BE2C (cell line): ENCODE data around the gene ZNF14.

Experiments used
- DNase-seq: peaks from one replicate; pipeline ENCODE4 v3.0.0-alpha.2; 2020
- H3K27me3 ChIP-seq: fragments of 250-450 bp; sonication (Bioruptor Pico); 2 replicates; pipeline ENCODE4 v1.5.1; 2020; ENCODE audit warnings: mild to moderate bottlenecking
- H3K36me3 ChIP-seq: fragments of 250-450 bp; sonication (Bioruptor Pico); 2 replicates; pipeline ENCODE4 v1.5.1; 2020; ENCODE audit warnings: mild to moderate bottlenecking
- H3K4me1 ChIP-seq: fragments of 250-450 bp; sonication (Bioruptor Pico); 2 replicates; pipeline ENCODE4 v1.5.1; 2020
- H3K4me3 ChIP-seq: 2 replicates; pipeline ENCODE4 v1.5.1; 2011; ENCODE audit warnings: low read depth, low read length
- H3K9me3 ChIP-seq: fragments of 250-450 bp; sonication (Bioruptor Pico); 2 replicates; pipeline ENCODE4 v1.5.1; 2020
- TF ChIP-seq, protein P1 (sequence below): IDR thresholded peaks from 2 replicates; pipeline ENCODE4 v1.5.1; 2012; ENCODE audit warnings: mild to moderate bottlenecking, low read depth, low read length

ZNF14 gene

DNA sequence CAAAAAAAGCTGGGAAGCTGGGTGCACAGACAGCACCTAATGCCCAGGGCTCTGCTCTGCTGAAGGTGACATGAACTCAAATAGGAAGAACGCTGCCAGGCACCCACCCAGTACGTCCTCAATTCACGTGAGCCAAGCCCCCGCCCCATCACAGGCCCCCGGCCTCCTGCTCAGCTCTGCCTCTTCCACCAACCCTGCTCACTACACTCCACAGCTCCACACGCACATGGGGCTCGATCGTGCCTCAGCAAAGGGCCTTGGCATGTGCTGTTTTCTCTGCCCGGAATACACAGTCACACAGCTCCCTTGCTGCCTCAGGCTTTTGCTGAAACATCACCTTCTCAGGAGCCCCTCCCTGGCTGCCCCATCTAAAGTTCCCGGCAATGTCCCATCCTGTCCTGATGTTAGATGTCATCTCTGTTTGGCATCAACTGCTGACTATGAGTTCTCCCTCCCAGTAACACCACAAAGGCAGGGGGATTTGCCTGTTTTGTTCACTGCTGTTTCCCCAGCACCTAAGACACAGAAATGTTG lies 71.7 kb downstream of the ZNF14 start:
- DNase-seq, result no peak
- H3K9me3 ChIP-seq, result no peaks in the 10 kb centered on the region
- no peaks in the 10 kb centered on the region; the same call in 1 of the 2 replicates for H3K4me1 ChIP-seq
- peaks cover 43% of the 10 kb centered on the region for H3K36me3 ChIP-seq
- TF ChIP-seq, protein P1, sequence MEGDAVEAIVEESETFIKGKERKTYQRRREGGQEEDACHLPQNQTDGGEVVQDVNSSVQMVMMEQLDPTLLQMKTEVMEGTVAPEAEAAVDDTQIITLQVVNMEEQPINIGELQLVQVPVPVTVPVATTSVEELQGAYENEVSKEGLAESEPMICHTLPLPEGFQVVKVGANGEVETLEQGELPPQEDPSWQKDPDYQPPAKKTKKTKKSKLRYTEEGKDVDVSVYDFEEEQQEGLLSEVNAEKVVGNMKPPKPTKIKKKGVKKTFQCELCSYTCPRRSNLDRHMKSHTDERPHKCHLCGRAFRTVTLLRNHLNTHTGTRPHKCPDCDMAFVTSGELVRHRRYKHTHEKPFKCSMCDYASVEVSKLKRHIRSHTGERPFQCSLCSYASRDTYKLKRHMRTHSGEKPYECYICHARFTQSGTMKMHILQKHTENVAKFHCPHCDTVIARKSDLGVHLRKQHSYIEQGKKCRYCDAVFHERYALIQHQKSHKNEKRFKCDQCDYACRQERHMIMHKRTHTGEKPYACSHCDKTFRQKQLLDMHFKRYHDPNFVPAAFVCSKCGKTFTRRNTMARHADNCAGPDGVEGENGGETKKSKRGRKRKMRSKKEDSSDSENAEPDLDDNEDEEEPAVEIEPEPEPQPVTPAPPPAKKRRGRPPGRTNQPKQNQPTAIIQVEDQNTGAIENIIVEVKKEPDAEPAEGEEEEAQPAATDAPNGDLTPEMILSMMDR, result no peak
- H3K27me3 ChIP-seq, result no peaks in the 10 kb centered on the region
- peak overlapping the region; percentile 98 for H3K4me3 ChIP-seq
